ENCODE results near the gene SLX4IP.

- no peak for TF ChIP-seq CTCF (IDR thresholded peaks at IDR 0.05; ENCODE audit: extremely low read depth in 1 of 2, insufficient read depth in 1 of 2, low read depth in 1 of 2, low read length in 2 of 2)
- TF ChIP-seq POLR2A (IDR thresholded peaks at IDR 0.05; ENCODE audit: low read depth, low read length): no peak
- TF ChIP-seq MYC (IDR thresholded peaks at IDR 0.05; ENCODE audit: low read depth, low read length): no peak
- no peak for TF ChIP-seq POLR2AphosphoS5 (IDR thresholded peaks at IDR 0.05; ENCODE audit: insufficient read depth, low read depth, low read length)
- TF ChIP-seq EZH2 (IDR thresholded peaks at IDR 0.05; ENCODE audit: borderline replicate concordance, low read depth, low read length, severe bottlenecking): no peak
- no peak for TF ChIP-seq JUN (IDR thresholded peaks at IDR 0.05; ENCODE audit: borderline replicate concordance, insufficient read depth, insufficient read length, low read depth)
- TF ChIP-seq FOS (IDR thresholded peaks at IDR 0.05; ENCODE audit: borderline replicate concordance, insufficient read depth, low read length): no peak
These were observed 26.4 kb downstream of the SLX4IP start for GRCh38 chr20:10461495-10461894.
